Stomach (tissue), 9 donors: ENCODE measurements around the gene COL19A1. TPM values are rescaled to one million over a fixed set of nuclear protein-coding genes. Genes with fewer than 3 reads are reported as not detected.

Experiments used
- DNase-seq, 2 donors: peaks; one replicate each; pipeline versions ENCODE4 v3.0.0 to v3.0.0-alpha.2; 2013 to 2019
- H3K27ac ChIP-seq, 5 donors: fragments of 200-600 bp in 4 of 5; sonication (generic) in 4 of 5; one replicate each; pipeline ENCODE4 v1.5.1; 2013 to 2019; ENCODE audit warnings: mild to moderate bottlenecking in 1 of 5, moderate library complexity in 1 of 5
- H3K27me3 ChIP-seq, 3 donors: fragments of 200-600 bp; sonication (generic); one replicate each; pipeline ENCODE4 v1.5.1; 2017 to 2019; ENCODE audit warnings: mixed run types in 1 of 3
- H3K36me3 ChIP-seq, 4 donors: fragments of 200-600 bp; sonication (generic); 1 replicate in 3 of 4; 2 replicates in 1 of 4; pipeline ENCODE4 v1.5.1; 2016 to 2019
- H3K4me1 ChIP-seq, 4 donors: fragments of 200-600 bp; sonication (generic); one replicate each; pipeline ENCODE4 v1.5.1; 2016 to 2019
- H3K4me3 ChIP-seq, 4 donors: fragments of 200-600 bp; sonication (generic) in 3 of 4; one replicate each; pipeline ENCODE4 v1.5.1; 2016 to 2019; ENCODE audit warnings: mild to moderate bottlenecking in 1 of 4
- H3K9me3 ChIP-seq, 4 donors: fragments of 200-600 bp; sonication (generic); one replicate each; pipeline ENCODE4 v1.5.1; 2016 to 2019
- EP300 ChIP-seq: sonication (generic); formaldehyde crosslinking; IDR thresholded peaks from one replicate; pipeline ENCODE4 v1.6.1; 2017; ENCODE audit warnings: antibody characterized with exemption
- POLR2A ChIP-seq, 4 donors: fragments of 450-650 bp; IDR thresholded peaks; one replicate each; pipeline ENCODE4 v1.6.1; 2016; ENCODE audit warnings: antibody characterized with exemption in 4 of 4, control low read depth in 2 of 4, mild to moderate bottlenecking in 1 of 4, moderate library complexity in 1 of 4
- POLR2AphosphoS5 ChIP-seq, 3 donors: sonication (generic); formaldehyde crosslinking; IDR thresholded peaks; one replicate each; pipeline ENCODE4 v1.6.1; 2016; ENCODE audit warnings: antibody characterized with exemption in 3 of 3
- WGBS, 5 donors: extraction: QIAGEN DNeasy Blood & Tissue Kit in 3 of 5; methylation state at CpG; one replicate each; pipeline versions ENCODE4 v1.1.5 to v1.1.7; 2013 to 2018; 5-methylcytosine and 5-hydroxymethylcytosine counted together
- intact Hi-C: fragments of 100-400 bp; cut with DNase I; formaldehyde crosslinking; loops from one replicate; pipeline ENCODE4 v1.15.1; 2023; ENCODE audit warnings: low total_unique reads
- polyA plus RNA-seq, 3 donors: library from polyadenylated mRNA; stranded (reverse); fragments of 200-250 nt; gene quantifications; one replicate each; pipeline ENCODE4 v1.2.3, GENCODE V29; 2013
- total RNA-seq, 5 donors: library from RNA; depleted of rRNA; stranded (reverse); fragments of >200 nt; gene quantifications; one replicate each; pipeline versions ENCODE4 v1.1.0 to v1.2.3, GENCODE V29; 2014 to 2016
- TF ChIP-seq, protein P1 (sequence below), 7 experiments: fragments of 450-650 bp in 4 of 7; fragments of 200-600 bp in 3 of 7; sonication (generic) in 3 of 7; IDR thresholded peaks; one replicate each; pipeline ENCODE4 v1.5.1; 2016 to 2019; ENCODE audit warnings: antibody characterized with exemption in 7 of 7, control low read depth in 2 of 7, mild to moderate bottlenecking in 1 of 7
- donor health status: healthy with polysubstance abuse.
- donor health status: Bipolar disorder and iron deficiency.
- donor health status: healthy.

The COL19A1 gene
- total and polyA plus RNA-seq, 8 donors, result 0.13 to 13.4 (median 2.5) TPM; not detected in 3

DNA sequence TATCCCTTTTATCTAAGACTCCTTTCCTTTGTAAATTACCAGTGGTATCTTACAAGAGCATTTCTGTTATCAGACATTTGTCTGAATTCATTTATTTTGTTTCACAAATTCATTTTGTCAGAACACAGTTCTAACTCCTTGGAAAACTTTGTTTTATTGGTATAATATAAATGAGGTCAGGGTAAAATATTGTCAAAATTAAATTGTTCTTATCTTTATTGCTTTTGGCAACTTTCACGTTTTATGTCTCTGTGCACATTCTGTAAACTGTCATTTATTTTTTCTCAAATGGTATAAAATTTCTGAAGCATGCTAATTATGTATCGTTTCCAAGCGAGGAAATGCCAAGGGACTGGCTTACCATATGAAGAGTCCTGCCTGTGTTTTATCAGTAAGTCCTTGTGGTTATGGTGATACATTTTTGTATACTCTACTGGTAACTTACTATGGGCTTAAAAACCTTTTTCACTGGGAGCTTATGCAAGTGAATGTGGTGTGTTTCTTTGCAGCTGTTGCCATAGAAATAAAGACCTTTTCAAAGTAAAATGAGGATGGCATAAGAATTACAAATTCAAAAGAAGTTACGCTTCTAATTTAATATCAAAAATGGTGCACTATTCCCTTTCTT is 214.2 kb downstream of the COL19A1 start:
- intact Hi-C loops, result no loop called here
- Histone ChIP-seq H3K27me3 (no peaks in the 10 kb centered on the region), H3K4me1 (no peaks in the 10 kb centered on the region), H3K4me3 (no peak overlapping the region), H3K9me3 (no peaks in the 10 kb centered on the region), H3K36me3 (no peaks in the 10 kb centered on the region), H3K27ac (no peak overlapping the region)
- DNase-seq, result no peak
- 65 to 75% (median 70%) methylated on average over 4 of the region's 4 CpGs for WGBS, 5 donors
- TF ChIP-seq POLR2AphosphoS5 (IDR thresholded peaks at IDR 0.05), result no peak
- no peak for TF ChIP-seq POLR2A (IDR thresholded peaks at IDR 0.05)
- no peak for TF ChIP-seq EP300

DNA sequence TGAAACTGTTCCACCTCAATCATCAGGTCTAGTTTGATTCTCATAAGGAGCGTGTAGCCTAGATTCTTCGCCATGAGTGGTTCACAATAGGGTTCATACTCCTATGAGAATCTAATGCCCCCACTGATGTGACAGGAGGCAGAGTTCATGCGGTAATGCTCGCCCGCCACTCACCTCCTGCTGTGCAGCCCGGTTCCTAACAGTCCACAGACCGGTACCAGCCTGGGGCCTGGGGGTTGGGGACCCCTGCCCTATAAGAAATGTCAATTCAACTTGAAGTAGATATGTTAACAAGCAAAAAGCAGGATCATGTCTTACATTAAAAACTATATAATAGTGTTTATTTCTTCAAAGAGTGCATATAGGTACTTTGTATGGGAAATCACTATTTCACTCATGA is 216.5 kb downstream of the COL19A1 start:
- H3K9me3 ChIP-seq, result no peaks in the 10 kb centered on the region
- intact Hi-C loops, result no loop called here
- TF ChIP-seq POLR2A (IDR thresholded peaks at IDR 0.05) (no peak), POLR2AphosphoS5 (IDR thresholded peaks at IDR 0.05) (no peak), EP300 (no peak)
- TF ChIP-seq, protein P1, sequence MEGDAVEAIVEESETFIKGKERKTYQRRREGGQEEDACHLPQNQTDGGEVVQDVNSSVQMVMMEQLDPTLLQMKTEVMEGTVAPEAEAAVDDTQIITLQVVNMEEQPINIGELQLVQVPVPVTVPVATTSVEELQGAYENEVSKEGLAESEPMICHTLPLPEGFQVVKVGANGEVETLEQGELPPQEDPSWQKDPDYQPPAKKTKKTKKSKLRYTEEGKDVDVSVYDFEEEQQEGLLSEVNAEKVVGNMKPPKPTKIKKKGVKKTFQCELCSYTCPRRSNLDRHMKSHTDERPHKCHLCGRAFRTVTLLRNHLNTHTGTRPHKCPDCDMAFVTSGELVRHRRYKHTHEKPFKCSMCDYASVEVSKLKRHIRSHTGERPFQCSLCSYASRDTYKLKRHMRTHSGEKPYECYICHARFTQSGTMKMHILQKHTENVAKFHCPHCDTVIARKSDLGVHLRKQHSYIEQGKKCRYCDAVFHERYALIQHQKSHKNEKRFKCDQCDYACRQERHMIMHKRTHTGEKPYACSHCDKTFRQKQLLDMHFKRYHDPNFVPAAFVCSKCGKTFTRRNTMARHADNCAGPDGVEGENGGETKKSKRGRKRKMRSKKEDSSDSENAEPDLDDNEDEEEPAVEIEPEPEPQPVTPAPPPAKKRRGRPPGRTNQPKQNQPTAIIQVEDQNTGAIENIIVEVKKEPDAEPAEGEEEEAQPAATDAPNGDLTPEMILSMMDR (IDR thresholded peaks at IDR 0.05), result no peak

DNA sequence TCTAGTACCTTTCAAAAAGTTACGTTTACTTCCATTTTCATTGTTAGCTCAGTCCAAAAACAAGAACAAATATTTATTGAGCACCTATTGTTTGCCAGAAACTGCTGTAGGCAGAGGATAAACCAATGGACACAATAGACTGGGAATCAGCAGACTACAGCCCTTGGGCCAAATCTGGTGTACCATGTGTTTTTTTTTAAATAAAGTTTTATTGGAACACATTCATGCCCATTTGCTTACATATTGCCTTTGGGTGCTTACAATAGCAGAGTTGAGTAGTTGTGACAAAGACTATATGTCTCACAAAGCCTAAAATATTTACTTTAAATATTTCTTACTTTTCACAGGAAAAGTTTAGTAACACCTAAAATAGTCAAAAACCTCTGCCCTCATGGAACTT is 220.4 kb downstream of the COL19A1 start:
- Histone ChIP-seq H3K27me3 (no peaks in the 10 kb centered on the region), H3K27ac (no peak overlapping the region), H3K4me1 (no peaks in the 10 kb centered on the region), H3K36me3 (no peaks in the 10 kb centered on the region), H3K9me3 (no peaks in the 10 kb centered on the region), H3K4me3 (no peak overlapping the region)
- TF ChIP-seq POLR2A (IDR thresholded peaks at IDR 0.05) (no peak), EP300 (no peak), POLR2AphosphoS5 (IDR thresholded peaks at IDR 0.05) (no peak)
- TF ChIP-seq, protein P1 (IDR thresholded peaks at IDR 0.05), result no peak
- intact Hi-C loops, result no loop called here
- no peak for DNase-seq
- WGBS, 5 donors, result 30 to 72% (median 39%) methylated on average over 1 of the region's 1 CpG

More for the DNA sequence above, 216.5 kb downstream of the COL19A1 start:
- 80 to 98% (median 88%) methylated on average over 6 to 7 of the region's 7 CpGs for WGBS, 5 donors
- Histone ChIP-seq H3K4me1 (no peaks in the 10 kb centered on the region), H3K36me3 (no peaks in the 10 kb centered on the region), H3K27me3 (no peaks in the 10 kb centered on the region), H3K27ac (no peak overlapping the region), H3K4me3 (no peak overlapping the region)
- DNase-seq, result no peak

DNA sequence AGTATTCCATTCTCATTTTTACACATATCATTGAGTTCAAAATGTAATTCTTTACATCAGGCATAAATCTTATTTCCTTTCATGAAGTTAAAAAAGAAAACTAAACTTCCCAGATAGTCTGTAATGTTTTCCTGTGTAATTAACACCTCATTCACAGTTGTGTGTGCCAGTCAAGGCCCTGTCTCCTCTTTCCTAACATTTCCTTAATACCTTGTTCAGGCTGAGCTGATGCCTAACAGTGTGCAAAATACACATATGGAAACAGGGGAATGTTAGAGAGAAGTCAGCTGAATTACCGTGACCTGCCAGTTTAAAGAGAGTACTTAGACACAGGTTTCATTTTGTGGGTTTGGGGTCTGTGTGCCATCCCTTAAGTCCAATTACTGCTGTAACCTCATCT is 227.8 kb downstream of the COL19A1 start:
- intact Hi-C loops, result no loop called here
- no peaks in the 10 kb centered on the region for H3K36me3 ChIP-seq
- WGBS, 5 donors, result 68 to 95% (median 88%) methylated on average over 1 of the region's 1 CpG
- no peak overlapping the region for H3K4me3 ChIP-seq
- DNase-seq, result no peak
- no peaks in the 10 kb centered on the region for H3K4me1 ChIP-seq
- H3K27ac ChIP-seq, result no peak overlapping the region
- H3K9me3 ChIP-seq, result no peaks in the 10 kb centered on the region
- no peak for TF ChIP-seq POLR2A (IDR thresholded peaks at IDR 0.05)
- no peaks in the 10 kb centered on the region for H3K27me3 ChIP-seq

DNA sequence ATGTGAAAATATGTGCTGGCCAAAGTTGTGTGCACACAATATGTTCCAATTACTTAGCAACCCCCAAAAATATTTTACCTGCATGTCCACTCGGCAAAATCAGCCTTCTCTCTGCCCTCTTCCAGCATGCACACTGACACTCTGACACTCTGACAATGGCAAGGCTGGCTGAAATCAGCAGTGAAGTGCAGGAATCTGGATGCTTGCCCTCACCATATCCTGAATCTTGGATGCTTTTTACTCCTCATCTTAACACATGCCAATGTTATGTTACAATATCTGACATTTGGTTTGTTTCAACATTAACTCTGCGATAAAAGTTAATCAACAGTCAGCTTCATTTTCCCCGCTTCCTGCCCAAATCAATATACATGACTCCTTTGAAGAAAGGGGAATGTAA is 233.4 kb downstream of the COL19A1 start:
- Histone ChIP-seq H3K27ac (no peak overlapping the region), H3K27me3 (no peaks in the 10 kb centered on the region), H3K4me1 (no peaks in the 10 kb centered on the region), H3K9me3 (no peaks in the 10 kb centered on the region), H3K4me3 (no peak overlapping the region), H3K36me3 (no peaks in the 10 kb centered on the region)
- no peak for DNase-seq
- intact Hi-C loops, result no loop called here
- TF ChIP-seq POLR2A (IDR thresholded peaks at IDR 0.05), result no peak
- TF ChIP-seq, protein P1 (IDR thresholded peaks at IDR 0.05), result no peak
- no peak for TF ChIP-seq POLR2AphosphoS5 (IDR thresholded peaks at IDR 0.05)
- no peak for TF ChIP-seq EP300
- WGBS, 5 donors, result 14 to 42% (median 33%) methylated on average over 3 of the region's 3 CpGs
